Ascending aorta (tissue), 2 donors: Measurements from ENCODE around the gene DYNC1LI2. TPM values are rescaled to one million over a fixed set of nuclear protein-coding genes. Genes with fewer than 3 reads are reported as not detected.

Source experiments
- DNase-seq, 2 donors: peaks; one replicate each; pipeline ENCODE4 v3.0.0-alpha.2; 2019; ENCODE audit warnings: low spot score in 2 of 2
- H3K27ac ChIP-seq, 2 donors: fragments of 200-600 bp; sonication (generic); one replicate each; pipeline ENCODE4 v1.5.1; 2016 to 2017; ENCODE audit warnings: mild to moderate bottlenecking in 1 of 2
- H3K27me3 ChIP-seq: fragments of 200-600 bp; sonication (generic); one replicate; pipeline ENCODE4 v1.5.1; 2017
- H3K36me3 ChIP-seq, 2 donors: fragments of 200-600 bp; sonication (generic); one replicate each; pipeline ENCODE4 v1.5.1; 2016
- H3K4me1 ChIP-seq, 2 donors: fragments of 200-600 bp; sonication (generic); one replicate each; pipeline ENCODE4 v1.5.1; 2016 to 2017; ENCODE audit warnings: mild to moderate bottlenecking in 1 of 2
- H3K4me3 ChIP-seq, 2 donors: fragments of 200-600 bp; sonication (generic); one replicate each; pipeline ENCODE4 v1.5.1; 2016 to 2017; ENCODE audit warnings: mild to moderate bottlenecking in 1 of 2
- H3K9me3 ChIP-seq, 2 donors: fragments of 200-600 bp; sonication (generic); one replicate each; pipeline ENCODE4 v1.5.1; 2016
- CTCF ChIP-seq, 3 experiments: fragments of 200-600 bp in 2 of 3; fragments of 450-650 bp in 1 of 3; sonication (generic) in 2 of 3; IDR thresholded peaks; one replicate each; pipeline ENCODE4 v1.5.1; 2016 to 2019; ENCODE audit warnings: antibody characterized with exemption in 3 of 3, mild to moderate bottlenecking in 1 of 3, moderate library complexity in 1 of 3
- intact Hi-C: fragments of 100-400 bp; cut with DNase I; formaldehyde crosslinking; loops from one replicate; pipeline ENCODE4 v1.15.1; 2023
- total RNA-seq: library from RNA; depleted of rRNA; stranded (reverse); fragments of >200 nt; gene quantifications from one replicate; pipeline ENCODE4 v1.1.0, GENCODE V29; 2016

Gene DYNC1LI2
- total RNA-seq, 1 donor from 2014 or later, result 99.7 TPM

DNA sequence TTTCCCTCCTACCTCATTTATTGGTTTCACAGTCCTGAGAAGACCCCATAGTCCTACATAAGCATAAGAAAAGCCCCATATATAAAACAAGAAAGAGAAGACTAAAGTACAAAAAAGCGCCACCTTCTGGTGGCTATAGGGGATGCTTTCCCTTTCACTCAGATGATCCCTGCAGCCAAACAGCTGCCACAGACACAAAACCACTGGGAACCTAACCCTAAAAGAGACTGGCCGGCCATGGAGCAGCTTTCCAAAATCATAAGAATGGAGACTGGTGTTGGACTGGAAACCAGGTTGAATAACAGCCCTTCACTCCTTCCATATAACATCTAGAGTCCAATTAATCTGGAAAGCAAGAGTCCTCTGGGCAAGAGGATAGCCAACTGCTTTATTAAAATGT is 11.4 kb downstream of the DYNC1LI2 start:
- Histone ChIP-seq H3K27ac (peak overlapping the region; percentile 61 to 83), H3K4me1 (peaks cover 10 to 21% of the 10 kb centered on the region in 2 donors), H3K36me3 (peaks cover 41 to 57% of the 10 kb centered on the region in 2 donors), H3K4me3 (no peak overlapping the region), H3K9me3 (no peaks in the 10 kb centered on the region), H3K27me3 (no peaks in the 10 kb centered on the region)
- no peak for DNase-seq
- peak in 2 of 3 experiments; percentile 45 to 52 for TF ChIP-seq CTCF (IDR thresholded peaks at IDR 0.05)
- intact Hi-C loops, result loop anchor here (2.0 kb wide), 1 partner anchor 43 kb away; the partner anchor contains the start of gene CMTM4

DNA sequence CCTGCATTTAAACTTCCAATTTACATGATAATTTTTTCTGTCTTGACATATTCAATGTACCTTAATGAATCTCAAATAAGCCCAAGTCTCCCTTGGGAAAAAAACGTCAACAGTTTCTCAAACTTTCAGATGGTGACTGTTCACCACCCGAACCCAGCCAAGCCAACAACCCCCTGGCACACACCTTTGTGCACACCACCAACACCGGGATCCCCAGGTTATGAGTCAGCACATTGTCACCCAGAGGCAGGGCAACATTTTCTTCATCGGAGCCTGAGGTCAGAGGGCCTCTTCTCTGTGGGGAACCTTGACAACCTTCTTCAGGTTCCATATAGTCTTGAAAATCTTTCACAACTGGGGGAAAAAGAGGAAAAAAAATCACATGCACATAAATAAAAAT is 15.5 kb downstream of the DYNC1LI2 start:
- peaks cover 71 to 85% of the 10 kb centered on the region in 2 donors for H3K36me3 ChIP-seq
- DNase-seq, result no peak
- H3K4me1 ChIP-seq, result peaks cover 6 to 7% of the 10 kb centered on the region in 2 donors
- no peak overlapping the region for H3K4me3 ChIP-seq
- intact Hi-C loops, result no loop called here
- no peaks in the 10 kb centered on the region for H3K27me3 ChIP-seq
- TF ChIP-seq CTCF (IDR thresholded peaks at IDR 0.05), result no peak
- no peaks in the 10 kb centered on the region for H3K9me3 ChIP-seq
- no peak overlapping the region for H3K27ac ChIP-seq

- H3K27ac ChIP-seq, result no peak overlapping the region
- peaks cover 78 to 82% of the 10 kb centered on the region in 2 donors for H3K36me3 ChIP-seq
- intact Hi-C loops, result no loop called here
- DNase-seq, result no peak
- no peaks in the 10 kb centered on the region for H3K27me3 ChIP-seq
- no peak for TF ChIP-seq CTCF (IDR thresholded peaks at IDR 0.05)
- H3K9me3 ChIP-seq, result no peaks in the 10 kb centered on the region
- no peaks in the 10 kb centered on the region for H3K4me1 ChIP-seq
- no peak overlapping the region for H3K4me3 ChIP-seq
Measured at GRCh38 chr16:66731101-66731500, 20.3 kb downstream of the DYNC1LI2 start.

DNA sequence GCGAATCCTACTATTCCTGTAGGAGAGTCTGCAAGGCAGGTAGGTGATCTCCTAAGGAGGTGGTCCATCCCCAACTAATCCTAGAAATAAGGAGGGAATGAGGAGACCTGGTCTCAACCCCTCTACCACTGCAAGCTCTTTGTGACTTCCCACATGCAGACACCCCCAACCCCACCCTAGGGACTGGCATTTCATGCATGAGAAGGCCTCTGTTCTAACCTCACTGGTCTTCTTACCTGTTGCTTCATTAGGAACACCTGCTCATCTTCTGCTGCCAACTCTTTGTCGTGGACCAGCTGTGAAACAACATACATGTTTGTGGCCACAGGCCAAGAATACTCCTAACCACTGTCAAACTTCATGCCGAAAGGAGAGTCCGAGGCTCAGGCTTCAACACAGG is 22.6 kb downstream of the DYNC1LI2 start:
- Histone ChIP-seq H3K27me3 (no peaks in the 10 kb centered on the region), H3K9me3 (no peaks in the 10 kb centered on the region), H3K36me3 (peaks cover 80 to 83% of the 10 kb centered on the region in 2 donors), H3K27ac (no peak overlapping the region), H3K4me1 (no peaks in the 10 kb centered on the region), H3K4me3 (no peak overlapping the region)
- intact Hi-C loops, result loop anchor here (1.0 to 2.0 kb wide), 3 partner anchors 22 to 322 kb away; partner anchors contain the start of gene DYNC1LI2
- no peak for TF ChIP-seq CTCF (IDR thresholded peaks at IDR 0.05)
- DNase-seq, result no peak

GRCh38 chr16:66728117-66728787 is 23.2 kb downstream of the DYNC1LI2 start:
- Histone ChIP-seq H3K4me1 (no peaks in the 10 kb centered on the region), H3K27me3 (no peaks in the 10 kb centered on the region), H3K9me3 (no peaks in the 10 kb centered on the region), H3K4me3 (no peak overlapping the region), H3K36me3 (peaks cover 80 to 83% of the 10 kb centered on the region in 2 donors), H3K27ac (no peak overlapping the region)
- intact Hi-C loops, result loop anchor here (1.0 to 2.0 kb wide), 3 partner anchors 23 to 321 kb away; partner anchors contain the start of gene DYNC1LI2
- DNase-seq, result no peak
- TF ChIP-seq CTCF (IDR thresholded peaks at IDR 0.05), result peak; percentile 44 to 66 (median 46)
